ENCODE data around the gene CBR3. TPM values are rescaled to one million over a fixed set of nuclear protein-coding genes. Genes with fewer than 3 reads are reported as not detected.

CBR3 gene
- total and polyA plus RNA-seq, 2 of the 4 experiments (the other 2 are of a cell fraction), result 13.4 to 15.4 TPM

DNA sequence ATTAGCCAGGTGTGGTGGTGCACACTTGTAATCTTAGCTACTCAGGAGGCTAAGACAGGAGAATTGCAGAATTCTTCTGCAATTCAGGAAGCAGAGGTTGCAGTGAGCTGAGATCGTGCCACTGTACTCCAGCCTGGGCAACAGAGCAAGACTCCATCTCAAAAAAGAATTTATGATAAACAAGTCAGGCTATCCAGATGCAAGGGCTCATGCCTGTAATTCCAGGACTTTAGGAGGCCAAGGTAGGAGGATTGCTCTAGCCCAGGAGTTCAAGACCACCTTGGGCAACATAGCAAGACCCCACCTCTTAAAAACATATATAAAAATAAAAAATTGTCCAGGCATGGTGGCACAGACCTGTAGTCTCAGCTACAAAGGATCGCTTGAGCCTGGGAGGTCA lies 10.5 kb upstream of the CBR3 start:
- no TSS peak for BruUV-seq (replicated peaks)
- no CpG with 5 or more reads among the region's 2 CpGs for WGBS, 2 experiments (ENCODE audit: extremely low coverage in 2 of 2, insufficient read length in 1 of 2)

More for the DNA sequence above, 10.5 kb upstream of the CBR3 start:
- in situ Hi-C loops (cut with MboI; ENCODE audit: low sequenced_read_pairs) (no loop called here), intact Hi-C loops (cut with micrococcal nuclease) (no loop called here), dilution Hi-C loops (cut with HindIII; ENCODE audit: low sequenced_read_pairs, unreplicated experiment) (no loop called here)
- Histone ChIP-seq H4K20me1 (ENCODE audit: insufficient read depth, low read length) (no peaks in the 10 kb centered on the region), H3K9me1 (ENCODE audit: insufficient read depth, low read length) (peaks cover 5% of the 10 kb centered on the region; the same call in 1 of the 2 replicates), H2BK20ac (ENCODE audit: low read depth, low read length) (no peak overlapping the region), H3K4me2 (ENCODE audit: low read depth, low read length) (no peak overlapping the region), H3K18ac (ENCODE audit: low read depth, low read length) (no peak overlapping the region), H3K4ac (ENCODE audit: low read depth, low read length) (no peak overlapping the region), H3K4me1 (ENCODE audit: control insufficient read depth, insufficient read depth, low read length) (peaks cover 8% of the 10 kb centered on the region), H3K4me3 (ENCODE audit: insufficient read depth, low read depth, low read length) (no peak overlapping the region), H2AK9ac (replicated peaks; ENCODE audit: low read depth, low read length, poor library complexity) (no peak overlapping the region), H2BK5ac (ENCODE audit: low read depth, low read length, poor library complexity, severe bottlenecking) (no peak overlapping the region), H3K27me3 (ENCODE audit: control insufficient read depth, insufficient read depth, low read length) (no peaks in the 10 kb centered on the region), H3K14ac (replicated peaks; ENCODE audit: low read depth, low read length) (no peak overlapping the region), H2AFZ (replicated peaks; ENCODE audit: low read length, poor library complexity) (no peak overlapping the region), H3K9ac (ENCODE audit: low read depth, low read length) (no peak overlapping the region), H3K36me3 (ENCODE audit: control insufficient read depth, insufficient read depth, low read length) (no peaks in the 10 kb centered on the region), H3K9me3 (ENCODE audit: control insufficient read depth, insufficient read depth, low read length) (no peaks in the 10 kb centered on the region), H4K91ac (ENCODE audit: insufficient read depth, low read depth, low read length) (no peak overlapping the region), H4K8ac (ENCODE audit: low read depth in 2 of 2, low read length in 2 of 2) (no peak overlapping the region), H3K56ac (ENCODE audit: extremely low read depth, insufficient read depth, low read length) (no peak overlapping the region), H2AK5ac (ENCODE audit: low read depth, low read length) (no peak overlapping the region), H3K27ac (ENCODE audit: insufficient read depth, low read length) (no peak overlapping the region), H2BK120ac (ENCODE audit: low read depth, low read length) (no peak overlapping the region), H4K5ac (ENCODE audit: low read depth, low read length) (no peak overlapping the region), H2BK15ac (ENCODE audit: low read depth, low read length) (no peak overlapping the region), H3K23ac (ENCODE audit: low read depth, low read length) (no peak overlapping the region), H3K79me1 (ENCODE audit: low read depth in 1 of 2, low read length in 2 of 2) (no peaks in the 10 kb centered on the region)
- ATAC-seq (ENCODE audit: low read depth) (no peak), DNase-seq (no peak)
- TF ChIP-seq NFE2L2 (IDR thresholded peaks at IDR 0.05; ENCODE audit: low read depth, low read length) (no peak), MAFK (IDR thresholded peaks at IDR 0.05; ENCODE audit: low read depth, low read length) (no peak), RAD21 (IDR thresholded peaks at IDR 0.05; ENCODE audit: low read length) (no peak), CEBPB (IDR thresholded peaks at IDR 0.05; ENCODE audit: low read depth, low read length) (no peak), RCOR1 (IDR thresholded peaks at IDR 0.05; ENCODE audit: insufficient replicate concordance, low read length) (no peak), RFX5 (IDR thresholded peaks at IDR 0.05; ENCODE audit: low read depth, low read length) (no peak), POLR2A (IDR thresholded peaks at IDR 0.05; ENCODE audit: low read depth, low read length) (no peak)
- TF ChIP-seq, protein P1, sequence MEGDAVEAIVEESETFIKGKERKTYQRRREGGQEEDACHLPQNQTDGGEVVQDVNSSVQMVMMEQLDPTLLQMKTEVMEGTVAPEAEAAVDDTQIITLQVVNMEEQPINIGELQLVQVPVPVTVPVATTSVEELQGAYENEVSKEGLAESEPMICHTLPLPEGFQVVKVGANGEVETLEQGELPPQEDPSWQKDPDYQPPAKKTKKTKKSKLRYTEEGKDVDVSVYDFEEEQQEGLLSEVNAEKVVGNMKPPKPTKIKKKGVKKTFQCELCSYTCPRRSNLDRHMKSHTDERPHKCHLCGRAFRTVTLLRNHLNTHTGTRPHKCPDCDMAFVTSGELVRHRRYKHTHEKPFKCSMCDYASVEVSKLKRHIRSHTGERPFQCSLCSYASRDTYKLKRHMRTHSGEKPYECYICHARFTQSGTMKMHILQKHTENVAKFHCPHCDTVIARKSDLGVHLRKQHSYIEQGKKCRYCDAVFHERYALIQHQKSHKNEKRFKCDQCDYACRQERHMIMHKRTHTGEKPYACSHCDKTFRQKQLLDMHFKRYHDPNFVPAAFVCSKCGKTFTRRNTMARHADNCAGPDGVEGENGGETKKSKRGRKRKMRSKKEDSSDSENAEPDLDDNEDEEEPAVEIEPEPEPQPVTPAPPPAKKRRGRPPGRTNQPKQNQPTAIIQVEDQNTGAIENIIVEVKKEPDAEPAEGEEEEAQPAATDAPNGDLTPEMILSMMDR (conservative IDR thresholded peaks at IDR 0.05; ENCODE audit: low read depth, low read length), result no peak
- CTCF ChIA-PET, result interaction anchor here (0.6 kb wide), 1 partner anchor 799 kb away, joined by 3 read pairs; no protein-coding TSS in a partner anchor
- POLR2A ChIA-PET (ENCODE audit: unreplicated experiment), result no interaction called here
